HG03196 (cell line): ENCODE data around the gene PCBD2.
"Not testable (repeated sequence)": the region's sequence is repeated elsewhere in the genome, so short reads cannot be mapped to it uniquely, and the experiment has no call there.

Experiments used
- ATAC-seq: cut with Tn5 transposase; IDR thresholded peaks from one replicate; pipeline ENCODE4 v1.9.1; 2021; ENCODE audit not compliant: unreplicated experiment

The PCBD2 gene

DNA sequence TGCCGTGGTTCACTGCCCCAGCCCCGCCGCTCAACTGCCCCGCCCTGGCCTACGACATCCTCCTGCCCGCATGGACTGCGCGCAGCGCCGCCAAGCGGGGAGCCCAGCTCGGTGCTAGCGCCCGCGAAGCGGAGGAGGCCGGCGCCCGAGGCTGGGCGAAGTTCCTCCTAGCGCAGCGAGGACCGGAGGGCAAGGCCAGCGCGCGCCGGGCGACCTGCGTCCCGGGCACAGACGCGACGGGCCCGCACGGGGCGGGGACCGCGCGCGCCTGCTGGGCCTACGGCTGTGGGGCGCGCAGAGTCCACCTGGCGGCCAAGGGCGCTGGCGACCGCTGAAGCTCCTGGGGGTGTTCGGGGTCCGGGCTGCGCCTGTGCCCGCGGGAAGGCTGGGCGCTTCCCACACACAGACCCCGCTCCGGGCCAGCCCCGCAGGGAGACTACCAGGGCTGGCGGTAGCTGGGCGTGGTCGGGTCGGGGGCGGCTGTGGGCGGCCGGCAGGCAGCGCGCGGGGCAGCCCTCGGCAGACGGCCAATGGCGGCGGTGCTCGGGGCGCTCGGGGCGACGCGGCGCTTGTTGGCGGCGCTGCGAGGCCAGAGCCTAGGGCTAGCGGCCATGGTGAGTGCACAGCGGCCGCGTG lies at the start of gene PCBD2:
Gene PCBD2 (plus strand): TSS at position 522 of the 636 bp plus-strand sequence. CDS start 9 bp downstream, at position 531.
- peak; percentile 76 for ATAC-seq

DNA sequence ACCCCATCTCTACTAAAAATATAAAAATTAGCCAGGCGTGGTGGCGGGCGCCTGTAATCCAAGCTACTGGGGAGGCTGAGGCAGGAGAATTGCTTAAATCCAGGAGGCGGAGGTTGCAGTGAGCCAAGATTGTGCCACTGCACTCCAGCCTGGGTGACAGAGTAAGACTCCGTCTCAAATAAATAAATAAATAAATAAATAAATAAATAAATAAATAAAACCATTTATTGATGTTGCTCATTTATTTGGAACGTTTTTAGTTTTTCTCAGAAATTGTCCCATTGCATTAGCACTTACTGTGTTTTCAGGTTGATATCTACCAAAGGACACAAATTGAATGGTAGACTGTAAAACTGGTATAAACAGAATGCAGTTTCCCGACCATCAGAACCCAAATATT lies 48.5 kb upstream of the PCBD2 start:
- not testable (repeated sequence) for ATAC-seq

DNA sequence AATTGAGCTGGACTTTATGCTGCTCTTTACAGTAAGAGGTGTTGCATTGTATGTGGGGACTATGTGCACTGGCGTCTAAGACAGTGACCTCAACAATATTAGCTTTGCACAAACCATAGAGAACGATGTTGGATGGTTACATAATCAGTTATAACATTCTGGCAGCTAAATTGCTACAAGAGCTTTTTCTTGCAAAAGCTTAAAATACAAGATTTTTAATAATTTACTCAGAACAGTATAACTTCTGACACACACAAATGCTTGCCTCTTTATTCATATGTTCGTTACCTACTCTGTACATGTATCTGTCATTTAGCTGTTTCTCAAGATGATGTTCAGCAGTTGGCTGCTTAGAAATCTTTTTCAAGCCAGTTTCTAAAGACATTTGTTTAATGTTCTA lies 47.5 kb upstream of the PCBD2 start:
- ATAC-seq = no peak

DNA sequence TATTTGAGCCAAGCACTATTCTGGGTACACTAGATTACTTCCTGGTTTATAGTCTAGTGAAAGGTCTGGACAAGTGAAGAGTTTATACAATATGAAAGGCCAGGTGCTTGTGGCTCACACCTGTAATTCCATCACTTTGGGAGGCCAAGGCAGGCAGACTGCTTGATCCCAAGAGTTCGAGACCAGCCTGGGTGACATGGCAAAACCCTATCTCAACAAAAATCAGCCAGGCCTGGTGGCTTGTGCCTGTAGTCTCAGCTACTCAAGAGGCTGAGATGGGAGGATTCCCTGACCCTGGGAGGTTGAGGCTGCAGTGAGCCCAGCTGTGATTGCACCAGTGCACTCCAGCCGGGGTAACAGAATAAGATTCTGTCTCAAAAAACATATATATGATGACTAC lies 40.2 kb upstream of the PCBD2 start:
- no peak for ATAC-seq

DNA sequence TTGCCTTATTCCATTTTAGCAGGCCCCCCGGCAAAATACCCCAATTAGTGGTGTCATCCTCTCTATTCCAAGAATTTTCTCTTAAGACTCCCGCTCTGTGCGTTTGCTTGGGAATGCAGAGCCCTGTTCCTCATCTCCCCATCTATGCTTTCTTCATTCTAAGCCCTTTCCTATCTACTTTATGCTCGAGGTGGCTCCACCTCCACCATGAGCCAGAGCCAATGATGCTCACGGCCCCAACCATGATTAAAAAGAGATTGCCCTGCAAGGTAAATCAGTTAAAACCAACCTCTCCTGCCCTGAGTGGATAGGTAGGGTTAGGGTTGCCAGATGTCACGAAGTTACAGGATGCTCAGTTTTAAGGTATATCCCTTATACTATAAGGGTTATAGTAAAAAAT lies 31.4 kb upstream of the PCBD2 start:
- ATAC-seq = no peak

DNA sequence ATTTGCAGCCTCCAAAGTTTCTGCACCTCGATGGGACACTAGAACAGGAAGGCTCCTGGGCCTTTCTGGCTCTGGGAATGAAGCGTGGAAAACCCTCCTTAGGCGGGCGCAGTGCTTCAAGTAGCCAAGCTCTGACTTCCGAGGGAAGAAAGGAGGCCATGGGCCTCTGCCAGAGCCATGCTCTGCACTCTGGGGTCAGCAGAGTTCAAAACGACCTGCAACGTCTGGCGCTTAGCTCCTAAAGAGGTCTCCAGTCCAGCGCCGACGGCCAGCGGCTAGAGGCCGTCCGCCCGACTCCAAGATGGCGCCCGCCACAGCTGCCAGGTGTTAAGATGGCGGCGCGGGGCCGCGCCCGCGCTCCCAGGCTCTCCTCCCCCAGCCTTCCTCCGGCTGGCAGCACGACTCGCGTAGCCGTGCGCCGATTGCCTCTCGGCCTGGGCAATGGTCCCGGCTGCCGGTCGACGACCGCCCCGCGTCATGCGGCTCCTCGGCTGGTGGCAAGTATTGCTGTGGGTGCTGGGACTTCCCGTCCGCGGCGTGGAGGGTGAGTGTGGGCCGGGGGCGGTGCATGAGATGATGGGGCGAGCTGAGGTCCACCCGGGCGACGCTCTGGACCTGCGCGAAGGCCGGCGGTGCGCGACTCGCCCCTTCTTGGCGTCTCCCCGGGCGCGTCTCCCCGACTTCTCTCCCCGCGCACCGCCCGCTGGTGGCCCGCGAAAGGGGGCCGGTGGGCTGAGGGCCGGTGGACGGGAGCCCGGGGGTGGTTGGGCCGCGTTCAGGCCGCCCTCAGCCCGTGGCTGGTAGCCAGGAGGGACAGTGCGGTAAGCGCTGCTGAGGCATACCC lies 30.7 kb upstream of the PCBD2 start, which contains the start of gene TXNDC15:
Gene TXNDC15 (plus strand): TSS at position 385 of the 844 bp plus-strand sequence. CDS start 57 bp downstream, at position 442.
- ATAC-seq = peak; percentile 84

DNA sequence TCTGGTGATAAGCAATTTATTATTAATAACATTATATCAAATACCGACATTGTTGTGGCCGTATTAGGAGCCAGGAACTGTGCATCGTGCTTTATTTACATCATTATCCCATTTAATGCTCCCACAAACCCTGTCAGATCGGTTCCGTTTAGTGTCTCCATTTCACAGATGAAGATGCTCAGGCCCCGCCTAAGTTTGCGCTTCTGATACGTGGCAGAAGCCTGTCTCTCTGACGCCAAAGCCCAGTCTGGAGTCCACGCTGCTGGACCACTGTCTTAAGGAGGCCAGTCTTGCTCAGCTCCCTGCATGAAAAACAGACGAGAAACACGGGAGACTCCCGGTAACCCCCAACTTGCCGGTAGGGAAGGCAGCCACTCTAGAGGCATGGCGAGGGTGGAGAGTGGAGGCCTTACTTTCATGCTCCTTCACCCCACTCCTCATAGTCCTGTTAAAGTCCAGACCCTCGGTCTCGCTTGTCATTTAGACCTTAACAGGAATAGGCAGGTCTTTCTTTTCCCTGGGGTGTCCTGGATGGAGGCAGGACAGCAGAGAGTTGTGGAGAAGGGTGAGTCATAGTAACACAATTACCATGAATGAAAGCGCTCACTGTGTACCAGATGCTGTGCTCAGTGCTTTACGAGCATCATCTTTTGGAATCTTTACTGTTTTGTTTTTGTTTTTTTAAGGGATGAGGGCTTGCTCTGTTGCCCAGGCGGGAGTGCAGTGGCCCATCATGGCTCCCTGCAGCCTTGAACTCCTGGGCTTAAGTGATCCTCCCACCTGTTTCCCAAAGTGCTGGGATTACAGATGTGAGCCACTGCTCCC lies 29.9 kb upstream of the PCBD2 start:
- ATAC-seq = no peak

DNA sequence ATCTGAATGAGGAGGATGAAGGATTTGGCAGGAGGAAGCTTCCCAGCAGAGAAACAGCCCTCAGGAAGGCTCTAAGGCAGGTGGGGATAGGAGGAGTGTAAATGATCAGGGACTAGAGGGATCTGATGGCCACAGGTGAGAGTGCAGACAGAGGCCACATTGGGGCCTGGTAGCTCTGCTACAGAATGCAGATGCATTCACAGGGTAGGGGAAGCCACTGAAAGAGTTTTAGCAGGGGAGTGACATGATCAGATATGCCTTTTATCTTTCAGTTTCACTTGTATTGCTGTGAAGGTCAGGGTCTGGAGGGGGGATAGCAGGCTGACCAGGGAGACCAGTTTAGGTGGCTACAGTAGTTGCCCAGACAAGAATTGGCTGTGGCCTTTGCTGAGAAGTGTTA lies 27.8 kb upstream of the PCBD2 start:
- ATAC-seq = no peak

DNA sequence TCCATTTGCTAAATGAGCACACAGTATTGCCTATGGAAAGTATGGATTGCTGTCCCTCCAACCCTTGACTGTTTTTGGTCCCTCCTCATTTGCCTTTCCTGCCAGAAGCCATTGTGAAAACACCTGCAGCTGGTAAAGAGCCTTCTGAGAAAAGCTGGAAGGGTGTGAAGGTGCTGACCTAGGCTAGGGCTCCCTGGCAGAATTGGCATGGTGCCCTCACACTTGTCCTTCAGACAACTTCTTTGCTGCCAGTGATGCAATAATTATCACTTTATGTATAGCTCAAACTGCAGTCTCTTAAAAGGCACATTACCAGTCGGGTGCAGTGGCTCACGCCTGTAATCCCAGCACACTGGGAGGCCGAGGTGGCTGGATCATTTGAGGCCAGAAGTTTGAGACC lies 26.5 kb upstream of the PCBD2 start:
- ATAC-seq = no peak

DNA sequence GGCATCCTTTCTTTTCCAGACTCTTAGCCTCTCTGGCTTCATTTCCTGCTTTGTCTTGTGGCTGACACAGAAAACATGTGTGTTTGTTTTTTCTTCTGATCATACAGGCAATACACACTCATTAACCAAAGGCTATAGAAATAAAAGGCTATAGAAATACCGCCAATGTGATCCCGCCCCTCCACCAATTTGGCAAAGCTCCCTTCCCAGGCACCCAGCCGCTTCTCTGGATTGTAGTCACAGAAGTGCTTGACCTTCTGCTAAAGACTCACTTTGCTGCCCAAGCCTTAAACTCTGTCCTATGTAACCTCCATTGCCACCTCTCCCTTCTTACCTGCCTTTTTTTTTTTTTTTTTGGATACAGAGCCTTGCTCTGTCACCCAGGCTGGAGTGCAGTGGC lies 25.5 kb upstream of the PCBD2 start:
- no peak for ATAC-seq

DNA sequence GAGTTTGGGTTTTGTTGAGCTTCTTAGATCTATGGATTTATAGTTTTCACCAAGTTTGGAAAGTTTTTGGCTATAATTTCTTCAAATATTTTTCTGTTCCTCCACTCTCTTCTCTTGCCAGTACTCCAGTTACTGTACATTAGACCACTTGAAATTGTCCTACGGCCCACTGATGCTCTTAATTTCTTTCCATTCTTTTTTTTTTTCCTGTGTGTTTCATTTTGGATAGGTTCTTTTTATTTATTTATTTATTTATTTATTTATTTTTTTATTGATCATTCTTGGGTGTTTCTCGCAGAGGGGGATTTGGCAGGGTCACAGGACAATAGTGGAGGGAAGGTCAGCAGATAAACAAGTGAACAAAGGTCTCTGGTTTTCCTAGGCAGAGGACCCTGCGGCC lies 24.0 kb upstream of the PCBD2 start:
- not testable (repeated sequence) for ATAC-seq

DNA sequence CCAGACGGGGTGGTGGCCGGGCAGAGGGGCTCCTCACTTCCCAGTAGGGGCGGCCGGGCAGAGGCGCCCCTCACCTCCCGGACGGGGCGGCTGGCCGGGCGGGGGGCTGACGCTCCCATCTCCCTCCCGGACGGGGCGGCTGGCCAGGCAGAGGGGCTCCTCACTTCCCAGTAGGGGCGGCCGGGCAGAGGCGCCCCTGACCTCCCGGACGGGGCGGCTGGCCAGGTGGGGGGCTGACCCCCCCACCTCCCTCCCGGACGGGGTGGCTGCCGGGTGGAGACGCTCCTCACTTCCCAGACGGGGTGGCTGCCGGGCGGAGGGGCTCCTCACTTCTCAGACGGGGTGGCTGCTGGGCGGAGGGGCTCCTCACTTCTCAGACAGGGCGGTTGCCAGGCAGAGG lies 23.2 kb upstream of the PCBD2 start:
- ATAC-seq = not testable (repeated sequence)

DNA sequence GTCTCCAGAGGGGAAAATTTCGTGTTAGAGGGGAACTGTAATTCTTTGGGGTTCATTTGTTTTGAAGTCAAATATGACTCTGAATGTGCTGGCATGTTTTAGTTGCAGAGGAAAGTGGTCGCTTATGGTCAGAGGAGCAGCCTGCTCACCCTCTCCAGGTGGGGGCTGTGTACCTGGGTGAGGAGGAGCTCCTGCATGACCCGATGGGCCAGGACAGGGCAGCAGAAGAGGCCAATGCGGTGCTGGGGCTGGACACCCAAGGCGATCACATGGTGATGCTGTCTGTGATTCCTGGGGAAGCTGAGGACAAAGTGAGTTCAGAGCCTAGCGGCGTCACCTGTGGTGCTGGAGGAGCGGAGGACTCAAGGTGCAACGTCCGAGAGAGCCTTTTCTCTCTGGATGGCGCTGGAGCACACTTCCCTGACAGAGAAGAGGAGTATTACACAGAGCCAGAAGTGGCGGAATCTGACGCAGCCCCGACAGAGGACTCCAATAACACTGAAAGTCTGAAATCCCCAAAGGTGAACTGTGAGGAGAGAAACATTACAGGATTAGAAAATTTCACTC lies 17.3 kb upstream of the PCBD2 start:
- ATAC-seq = no peak

DNA sequence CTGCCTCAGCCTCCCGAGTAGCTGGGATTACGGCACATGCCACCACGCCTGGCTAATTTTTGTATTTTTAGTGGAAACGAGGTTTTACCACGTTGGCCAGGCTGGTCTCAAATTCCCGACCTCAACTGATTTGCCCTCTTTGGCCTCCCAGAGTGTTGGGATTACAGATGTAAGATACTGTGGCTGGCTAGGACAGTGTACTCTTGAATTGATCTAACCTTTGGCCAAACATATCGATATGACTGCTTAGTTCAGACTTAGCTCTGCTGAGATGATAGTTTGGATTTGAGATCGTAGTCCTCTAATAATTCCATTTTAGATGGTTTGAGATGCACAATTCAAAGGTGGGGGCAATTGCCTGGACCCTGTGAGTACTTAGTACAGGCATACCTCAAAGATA lies 15.6 kb upstream of the PCBD2 start:
- ATAC-seq = no peak

DNA sequence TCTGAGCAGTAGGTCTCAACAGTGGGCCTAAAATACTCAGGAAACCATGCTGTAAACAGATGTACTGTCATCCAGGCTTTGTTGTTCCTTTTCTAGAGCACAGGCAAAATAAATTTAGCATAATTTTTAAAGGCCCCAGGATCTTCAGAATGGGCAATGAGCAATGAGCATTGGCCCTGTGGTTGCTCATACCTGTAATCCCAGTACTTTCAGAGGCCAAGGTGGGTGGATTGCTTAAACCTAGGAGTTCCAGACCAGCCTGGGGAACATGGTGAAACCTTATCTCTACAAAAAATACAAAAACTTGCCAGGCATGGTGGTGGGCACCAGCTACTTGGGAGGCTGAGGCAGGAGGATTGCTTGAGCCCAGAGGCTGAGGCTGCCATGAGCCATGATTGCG lies 13.5 kb upstream of the PCBD2 start:
- no peak for ATAC-seq

DNA sequence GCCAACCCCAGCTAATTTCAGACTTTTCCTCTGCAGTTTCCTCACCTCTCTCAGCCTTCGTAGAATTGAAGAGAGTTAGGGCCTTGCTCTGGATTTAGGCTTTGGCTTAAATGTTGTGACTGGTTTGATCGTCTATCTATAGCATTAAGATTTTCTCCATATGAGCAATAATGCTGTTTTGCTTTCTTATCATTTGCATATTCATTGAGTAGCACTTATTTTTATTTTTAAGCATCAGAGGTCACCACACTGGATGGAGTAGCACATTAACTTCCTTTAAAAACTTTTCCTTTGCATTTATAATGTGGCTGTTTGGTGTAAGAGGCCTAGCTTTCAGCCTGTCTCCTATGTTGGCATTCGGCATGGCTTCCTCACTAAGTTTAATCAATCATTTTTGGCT lies 12.6 kb upstream of the PCBD2 start:
- ATAC-seq = no peak

DNA sequence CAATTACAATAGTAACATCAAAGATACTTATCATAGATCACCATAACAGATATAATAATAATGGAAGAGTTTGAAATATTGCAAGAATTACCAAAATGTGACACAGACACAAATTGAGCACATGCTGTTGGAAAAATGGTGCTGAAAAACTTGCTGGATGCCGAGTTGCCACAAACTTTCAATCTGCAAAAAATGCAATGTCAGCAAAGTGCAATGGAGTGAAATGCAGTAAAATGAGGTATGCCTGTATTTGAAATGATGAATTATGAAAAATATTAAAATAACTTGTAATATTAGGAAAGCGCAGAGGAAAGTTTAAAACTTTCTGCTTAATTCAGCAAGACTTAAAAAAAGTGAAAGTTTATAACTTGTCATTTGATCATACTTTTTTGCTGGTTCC lies 12.0 kb upstream of the PCBD2 start:
- ATAC-seq = no peak

DNA sequence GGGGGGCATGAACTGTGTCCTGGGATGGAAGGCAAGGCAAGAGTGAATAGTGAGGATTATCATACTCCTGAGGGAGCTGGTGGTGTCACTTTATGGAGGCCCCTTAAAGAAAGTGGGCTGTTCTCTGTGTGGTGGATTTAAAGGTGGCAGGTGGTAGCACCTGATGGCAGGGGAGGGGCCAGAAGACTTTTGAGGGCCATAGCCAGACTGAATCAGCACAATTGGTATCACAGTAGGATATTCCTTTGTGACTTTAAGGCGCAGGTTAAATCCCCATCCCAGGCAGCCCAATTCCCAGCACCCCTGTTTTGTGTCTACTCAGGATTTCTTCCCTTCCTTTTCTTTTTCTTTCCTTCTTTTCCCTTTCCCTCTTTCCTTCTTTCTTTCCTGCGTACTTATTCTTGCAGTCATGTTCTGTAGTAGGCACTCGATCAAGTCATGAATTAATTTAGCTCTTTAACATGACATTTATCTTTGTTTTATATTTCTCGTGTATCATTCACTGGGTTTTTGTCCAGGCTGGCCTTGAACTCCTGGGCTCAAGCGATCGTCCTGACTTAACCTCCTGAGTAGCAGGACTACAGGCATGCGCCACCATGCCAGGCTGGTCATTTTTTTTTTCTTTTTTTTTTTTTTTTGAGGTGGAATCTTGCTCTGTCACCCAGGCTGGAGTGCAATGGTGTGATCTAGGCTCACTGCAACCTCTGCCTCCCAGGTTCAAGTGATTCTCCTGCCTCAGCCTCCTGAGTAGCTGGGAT lies 11.0 kb upstream of the PCBD2 start:
- no peak for ATAC-seq

DNA sequence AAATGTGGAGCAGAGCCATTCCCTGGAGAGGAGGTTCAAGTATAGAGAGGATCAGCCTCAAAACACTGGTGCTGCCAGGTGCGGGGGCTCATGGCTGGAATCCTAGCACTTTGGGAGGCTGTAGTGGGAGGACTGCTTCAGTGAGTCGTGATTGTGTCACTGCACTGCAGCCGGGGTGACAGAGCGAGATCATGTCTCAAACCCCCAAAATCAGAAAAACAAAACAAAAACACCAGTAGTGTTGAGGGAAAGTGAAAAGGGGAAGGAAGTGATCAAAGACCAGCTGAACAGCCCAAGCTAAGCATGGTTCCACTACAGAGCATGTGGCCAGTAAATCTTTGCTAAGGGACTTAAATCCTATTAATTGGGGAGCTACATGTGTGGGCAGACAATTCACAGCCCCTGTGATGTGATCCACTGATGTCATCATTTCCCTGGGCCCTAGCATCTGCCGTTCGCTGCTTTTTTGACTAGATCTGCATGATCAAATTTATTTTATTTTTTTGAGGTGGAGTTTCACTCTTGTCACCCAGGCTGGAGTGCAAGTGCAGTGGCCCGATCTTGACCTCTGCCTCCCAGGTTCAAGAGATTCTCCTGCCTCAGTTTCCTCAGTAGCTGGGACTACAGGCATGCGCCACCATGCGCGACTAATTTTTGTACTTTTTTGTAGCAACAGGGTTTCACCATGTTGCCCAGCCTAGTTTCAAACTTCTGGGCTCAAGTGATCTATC lies 2.7 kb upstream of the PCBD2 start:
- peak; percentile 27 for ATAC-seq
